Activated naive CD4-positive, alpha-beta T cell treated with anti-CD3 and anti-CD28 coated beads for 36 hours (primary cell): ENCODE measurements around the gene CSF3R. TPM values are rescaled to one million over a fixed set of nuclear protein-coding genes. Genes with fewer than 3 reads are reported as not detected.

ENCODE experiments used
- CTCF ChIA-PET: fragments of 350-600 bp; sonication (Branson Sonifier 250); formaldehyde crosslinking; loops from one replicate; lab custom pipeline; 2021; ENCODE audit warnings: antibody characterized with exemption; lab: Charles Lee
- DNase-seq: peaks from one replicate; pipeline ENCODE4 v3.0.0-alpha.2; 2020
- H3K27ac Mint-ChIP-seq: one replicate; pipeline ENCODE4 v1.8.0; 2021; ENCODE audit warnings: mild to moderate bottlenecking, mixed read lengths
- H3K27me3 Mint-ChIP-seq: one replicate; pipeline ENCODE4 v1.8.0; 2021; ENCODE audit warnings: low read depth, mixed read lengths
- H3K36me3 Mint-ChIP-seq: one replicate; pipeline ENCODE4 v1.8.0; 2021; ENCODE audit warnings: low read depth, mixed read lengths
- H3K4me1 Mint-ChIP-seq: one replicate; pipeline ENCODE4 v1.8.0; 2021; ENCODE audit warnings: low read depth, mixed read lengths
- H3K4me3 Mint-ChIP-seq: one replicate; pipeline ENCODE4 v1.8.0; 2021; ENCODE audit warnings: mild to moderate bottlenecking, moderate library complexity, mixed read lengths
- H3K9me3 Mint-ChIP-seq: one replicate; pipeline ENCODE4 v1.8.0; 2021; ENCODE audit warnings: mixed read lengths
- intact Hi-C: fragments of 100-400 bp; cut with micrococcal nuclease; formaldehyde crosslinking; loops from one replicate; pipeline ENCODE4 v1.15.1; 2023
- total RNA-seq, 2 experiments: library from RNA; stranded (reverse); gene quantifications; one replicate each; pipeline ENCODE4 v1.2.3, GENCODE V29; 2021

The CSF3R gene
- total RNA-seq, 2 experiments from 2014 or later = 0.19 to 0.25 TPM

DNA sequence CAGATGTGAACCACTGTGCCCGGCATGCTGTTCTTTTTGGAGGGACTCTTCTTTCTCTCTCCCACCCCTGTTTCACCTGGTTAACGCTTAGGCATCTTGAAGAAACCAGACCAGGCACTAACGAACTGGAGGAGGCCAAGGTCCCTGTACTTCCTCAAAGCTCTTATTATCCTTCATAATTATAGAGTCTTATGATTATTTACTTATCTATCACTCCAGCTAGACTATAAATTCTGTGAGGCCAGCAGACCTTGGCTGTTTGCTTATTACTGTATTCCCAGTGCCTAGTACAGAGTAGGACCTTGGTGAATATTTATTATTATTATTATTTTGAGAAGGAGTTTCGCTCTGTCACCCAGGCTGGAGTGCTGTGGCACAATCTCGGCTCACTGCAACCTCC, 5.8 kb downstream of the CSF3R start:
- peaks cover 8% of the 10 kb centered on the region for H3K4me1 Mint-ChIP-seq
- CTCF ChIA-PET = interaction anchor here (0.6 to 1.1 kb wide), 2 partner anchors 40 to 544 kb away, joined by 3 to 4 read pairs; no protein-coding TSS in a partner anchor
- DNase-seq = no peak
- no peaks in the 10 kb centered on the region for H3K36me3 Mint-ChIP-seq
- H3K27ac Mint-ChIP-seq = no peak overlapping the region
- intact Hi-C loops = no loop called here
- H3K9me3 Mint-ChIP-seq = no peaks in the 10 kb centered on the region
- no peaks in the 10 kb centered on the region for H3K27me3 Mint-ChIP-seq
- no peak overlapping the region for H3K4me3 Mint-ChIP-seq

DNA sequence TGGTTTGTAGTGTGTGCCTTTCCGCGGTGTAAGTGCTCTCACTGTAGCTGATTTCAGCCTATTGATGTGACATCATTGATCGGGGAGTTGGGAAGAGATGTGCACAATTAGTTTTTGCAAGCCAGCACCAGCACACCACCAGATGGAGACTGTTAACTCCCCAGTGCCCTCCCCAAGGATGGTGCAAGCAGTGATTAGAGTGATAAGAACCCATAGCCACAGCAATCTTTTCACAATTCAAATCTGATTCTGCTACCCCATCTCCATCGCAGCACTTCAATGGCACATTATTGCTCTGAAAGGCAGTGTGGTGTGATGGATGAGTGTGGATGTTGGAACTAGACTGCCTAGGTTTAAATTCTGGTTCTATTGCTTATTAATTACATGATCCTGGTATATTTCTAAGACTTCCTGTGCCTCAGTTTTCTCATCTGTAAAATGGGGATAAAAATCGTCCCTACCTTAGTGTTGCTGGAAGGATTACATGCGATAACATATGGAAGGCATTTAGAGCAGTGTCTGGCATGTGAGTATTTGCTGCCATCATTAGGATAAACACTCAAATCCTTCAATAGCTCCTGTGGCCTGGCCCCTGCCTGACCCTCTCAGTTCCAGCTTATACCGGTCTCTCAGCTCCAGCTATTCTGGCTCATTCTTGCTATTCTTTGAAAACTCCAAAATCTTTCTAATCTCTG, 6.7 kb downstream of the CSF3R start:
- peaks cover 4% of the 10 kb centered on the region for H3K4me1 Mint-ChIP-seq
- H3K9me3 Mint-ChIP-seq = no peaks in the 10 kb centered on the region
- H3K27me3 Mint-ChIP-seq = no peaks in the 10 kb centered on the region
- CTCF ChIA-PET = interaction anchor here (0.6 kb wide), 1 partner anchor 76 kb away, joined by 3 read pairs; no protein-coding TSS in a partner anchor
- H3K36me3 Mint-ChIP-seq = no peaks in the 10 kb centered on the region
- no peak for DNase-seq
- no peak overlapping the region for H3K27ac Mint-ChIP-seq
- intact Hi-C loops = no loop called here
- no peak overlapping the region for H3K4me3 Mint-ChIP-seq

DNA sequence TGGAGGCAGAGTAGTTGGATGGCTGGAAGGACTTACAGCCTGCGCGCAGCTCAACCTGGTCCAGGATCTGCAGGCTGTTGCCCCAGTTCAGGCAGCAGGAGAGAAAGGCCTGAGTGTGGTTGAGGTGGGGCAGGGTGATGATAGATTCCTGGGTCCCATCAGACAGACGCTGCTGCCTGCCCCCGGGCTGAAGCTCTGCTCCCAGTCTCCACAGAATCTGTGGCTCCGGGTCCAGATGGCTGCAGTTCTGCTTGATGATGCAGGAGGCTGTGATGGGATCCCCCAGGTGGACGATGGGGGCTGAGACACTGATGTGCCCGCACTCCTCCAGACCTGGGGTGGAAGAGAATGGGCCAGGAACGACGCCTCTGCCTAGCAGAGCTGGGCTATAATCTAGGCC, 7.4 kb downstream of the CSF3R start:
- Mint-ChIP-seq H3K9me3 (no peaks in the 10 kb centered on the region), H3K4me3 (no peak overlapping the region), H3K27me3 (no peaks in the 10 kb centered on the region), H3K36me3 (no peaks in the 10 kb centered on the region), H3K4me1 (peaks cover 4% of the 10 kb centered on the region), H3K27ac (no peak overlapping the region)
- intact Hi-C loops = no loop called here
- CTCF ChIA-PET = no interaction called here
- DNase-seq = no peak

DNA sequence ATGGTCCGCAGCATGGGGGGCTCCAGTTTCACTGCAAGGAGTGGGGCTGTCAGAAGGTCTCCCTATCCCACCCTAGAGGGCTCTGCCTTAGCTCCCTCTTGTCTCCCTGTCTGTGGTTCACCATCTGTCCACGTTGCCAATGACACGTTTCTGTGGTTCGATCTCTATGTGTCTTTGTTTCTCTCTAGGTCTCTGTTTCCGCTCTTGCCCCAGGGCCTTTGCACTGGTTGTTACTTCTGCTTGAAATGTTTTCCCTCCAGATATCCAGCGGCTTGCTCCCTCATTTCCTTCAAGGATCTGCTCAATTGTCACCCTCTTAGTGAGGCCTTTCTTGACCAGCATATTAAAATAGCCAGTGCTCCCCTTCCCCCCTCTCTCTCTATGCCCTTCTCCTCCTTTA, 10.1 kb downstream of the CSF3R start:
- H3K36me3 Mint-ChIP-seq = no peaks in the 10 kb centered on the region
- CTCF ChIA-PET = no interaction called here
- H3K4me1 Mint-ChIP-seq = peaks cover 4% of the 10 kb centered on the region

DNA sequence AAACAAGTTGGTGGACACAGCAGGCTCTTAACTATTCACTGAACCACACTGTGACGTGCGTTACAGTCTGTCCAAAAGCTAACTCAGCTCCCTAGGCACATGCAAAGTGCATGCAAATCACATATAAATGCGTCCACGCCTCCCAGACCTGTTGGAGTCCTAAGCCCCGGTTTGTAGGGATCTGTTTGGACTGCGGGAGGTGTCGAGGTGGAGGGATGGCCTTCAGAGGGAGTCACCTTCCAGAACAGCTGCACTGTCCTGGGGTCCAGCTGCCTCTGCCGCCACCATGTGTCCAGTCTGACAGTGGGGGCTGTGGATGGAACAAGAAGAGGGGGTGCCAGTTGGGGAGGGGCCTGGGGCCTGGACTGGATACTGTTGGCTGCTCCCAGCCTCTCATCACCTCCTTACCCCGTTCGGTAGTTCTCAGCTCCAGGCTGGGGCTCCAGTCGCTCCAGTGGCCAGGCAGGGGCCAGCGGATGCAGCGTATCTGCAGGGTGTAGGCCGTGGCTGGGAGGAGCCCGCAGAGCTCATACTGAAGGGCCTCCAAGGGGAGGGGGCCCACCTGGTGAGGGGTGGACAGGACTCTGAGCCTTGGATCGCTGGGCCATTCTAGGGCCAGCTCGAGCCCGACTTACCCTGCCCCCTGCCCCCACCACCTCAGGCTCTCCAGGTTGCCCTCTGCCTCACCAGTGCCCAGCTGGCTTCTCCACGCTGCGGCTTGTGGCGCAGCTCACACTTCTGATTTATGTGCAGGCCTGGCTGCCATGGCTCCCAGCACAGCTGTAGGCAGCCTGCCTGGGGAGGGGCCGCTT, 10.7 kb downstream of the CSF3R start:
- H3K27me3 Mint-ChIP-seq = no peaks in the 10 kb centered on the region
- CTCF ChIA-PET = no interaction called here
- H3K36me3 Mint-ChIP-seq = no peaks in the 10 kb centered on the region

More for the DNA sequence above, 10.1 kb downstream of the CSF3R start:
- no peaks in the 10 kb centered on the region for H3K27me3 Mint-ChIP-seq
- H3K4me3 Mint-ChIP-seq = no peak overlapping the region
- no peak for DNase-seq
- H3K9me3 Mint-ChIP-seq = no peaks in the 10 kb centered on the region
- intact Hi-C loops = no loop called here
- no peak overlapping the region for H3K27ac Mint-ChIP-seq

DNA sequence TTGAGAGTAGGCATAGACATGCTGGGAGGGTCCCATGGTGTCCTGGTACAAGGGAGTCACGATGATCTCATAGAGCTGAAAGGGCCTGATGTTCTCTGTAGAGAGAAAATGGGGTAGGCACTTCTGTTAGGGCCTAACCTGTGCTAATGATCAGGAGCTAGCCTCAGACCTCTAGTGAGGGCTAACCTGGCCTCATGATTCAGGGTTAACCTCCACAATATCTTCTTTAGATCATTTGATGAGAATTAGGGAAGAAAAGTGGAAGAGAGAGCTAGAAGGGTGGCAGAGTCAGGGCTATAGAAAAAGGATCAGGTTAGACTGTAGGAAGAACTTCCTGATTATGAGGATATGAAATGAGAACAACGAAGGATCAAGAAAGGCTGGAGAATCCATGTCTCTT, 13.6 kb downstream of the CSF3R start:
- Mint-ChIP-seq H3K36me3 (peaks cover under 1% of the 10 kb centered on the region), H3K4me1 (peaks cover 6% of the 10 kb centered on the region), H3K27me3 (no peaks in the 10 kb centered on the region), H3K27ac (no peak overlapping the region), H3K9me3 (no peaks in the 10 kb centered on the region), H3K4me3 (no peak overlapping the region)
- DNase-seq = no peak
- CTCF ChIA-PET = no interaction called here
- intact Hi-C loops = no loop called here

More for the DNA sequence above, 10.7 kb downstream of the CSF3R start:
- H3K27ac Mint-ChIP-seq = no peak overlapping the region
- no peak for DNase-seq
- no peak overlapping the region for H3K4me3 Mint-ChIP-seq
- peaks cover 4% of the 10 kb centered on the region for H3K4me1 Mint-ChIP-seq
- intact Hi-C loops = no loop called here
- H3K9me3 Mint-ChIP-seq = no peaks in the 10 kb centered on the region

DNA sequence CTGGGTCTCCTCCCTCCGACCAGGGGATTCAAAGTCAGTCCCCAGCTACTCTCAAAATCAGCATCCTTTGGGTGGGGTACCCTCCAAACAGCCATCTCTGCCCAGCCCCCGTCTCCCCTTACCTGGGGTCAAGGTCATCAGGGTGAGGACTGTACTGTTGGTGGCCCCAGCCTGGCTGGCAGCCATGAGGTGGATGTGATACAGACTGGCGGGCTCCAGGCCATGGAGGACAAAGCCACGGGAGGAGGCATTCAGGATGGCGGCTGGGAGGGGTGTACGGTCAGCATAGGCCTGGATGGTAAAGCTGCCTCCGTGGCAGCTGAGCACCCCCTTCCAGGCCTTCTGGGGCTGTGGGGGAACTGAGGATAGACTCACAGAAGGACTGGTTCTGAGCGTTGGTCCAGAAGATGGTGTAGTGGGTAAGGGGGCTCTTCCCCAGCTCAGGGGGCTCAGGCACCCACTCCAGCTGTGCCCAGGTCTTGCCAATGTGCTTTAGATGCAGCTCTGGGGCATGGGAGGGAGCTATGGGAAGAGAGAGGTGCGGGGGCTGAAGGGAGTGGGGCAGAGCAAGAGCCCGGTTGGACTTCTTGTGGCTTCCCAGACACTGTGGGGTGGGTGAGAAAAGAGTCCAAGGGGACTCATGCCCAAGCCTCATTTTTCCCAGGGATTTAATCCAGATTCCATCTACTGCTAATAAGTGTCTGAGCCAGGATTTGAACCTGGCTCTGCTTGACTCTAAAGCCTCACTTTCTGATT, 14.8 kb downstream of the CSF3R start:
- CTCF ChIA-PET = no interaction called here

DNA sequence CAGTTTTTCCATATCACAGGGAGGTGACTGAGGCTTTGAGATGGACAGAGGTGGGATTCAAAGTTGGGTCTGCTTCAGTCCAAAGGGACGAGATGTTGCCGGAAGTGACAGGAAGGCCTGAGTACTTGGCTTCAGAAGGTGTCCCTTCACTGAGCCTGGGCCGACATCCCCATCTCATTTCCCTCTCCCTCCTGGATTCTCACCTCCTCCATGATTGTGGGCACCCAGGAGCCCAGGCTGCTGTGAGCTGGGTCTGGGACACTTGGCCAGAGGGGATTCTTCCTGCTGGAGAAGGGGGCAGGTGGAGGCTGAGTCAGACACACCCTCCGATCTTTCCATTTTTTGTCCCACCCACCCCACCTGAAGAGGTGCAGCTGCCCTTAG, 15.7 kb downstream of the CSF3R start:
- intact Hi-C loops = no loop called here
- Mint-ChIP-seq H3K27me3 (no peaks in the 10 kb centered on the region), H3K4me3 (no peak overlapping the region), H3K27ac (no peak overlapping the region), H3K9me3 (no peaks in the 10 kb centered on the region), H3K36me3 (peaks cover 7% of the 10 kb centered on the region), H3K4me1 (peaks cover 15% of the 10 kb centered on the region)
- CTCF ChIA-PET = interaction anchor here (0.5 kb wide), 1 partner anchor 1027 kb away, joined by 3 read pairs; no protein-coding TSS in a partner anchor
- no peak for DNase-seq

More for the DNA sequence above, 14.8 kb downstream of the CSF3R start:
- peaks cover 11% of the 10 kb centered on the region for H3K4me1 Mint-ChIP-seq
- H3K27me3 Mint-ChIP-seq = no peaks in the 10 kb centered on the region
- H3K27ac Mint-ChIP-seq = no peak overlapping the region
- DNase-seq = no peak
- no peaks in the 10 kb centered on the region for H3K9me3 Mint-ChIP-seq
- no peak overlapping the region for H3K4me3 Mint-ChIP-seq
- peaks cover 7% of the 10 kb centered on the region for H3K36me3 Mint-ChIP-seq
- intact Hi-C loops = no loop called here

DNA sequence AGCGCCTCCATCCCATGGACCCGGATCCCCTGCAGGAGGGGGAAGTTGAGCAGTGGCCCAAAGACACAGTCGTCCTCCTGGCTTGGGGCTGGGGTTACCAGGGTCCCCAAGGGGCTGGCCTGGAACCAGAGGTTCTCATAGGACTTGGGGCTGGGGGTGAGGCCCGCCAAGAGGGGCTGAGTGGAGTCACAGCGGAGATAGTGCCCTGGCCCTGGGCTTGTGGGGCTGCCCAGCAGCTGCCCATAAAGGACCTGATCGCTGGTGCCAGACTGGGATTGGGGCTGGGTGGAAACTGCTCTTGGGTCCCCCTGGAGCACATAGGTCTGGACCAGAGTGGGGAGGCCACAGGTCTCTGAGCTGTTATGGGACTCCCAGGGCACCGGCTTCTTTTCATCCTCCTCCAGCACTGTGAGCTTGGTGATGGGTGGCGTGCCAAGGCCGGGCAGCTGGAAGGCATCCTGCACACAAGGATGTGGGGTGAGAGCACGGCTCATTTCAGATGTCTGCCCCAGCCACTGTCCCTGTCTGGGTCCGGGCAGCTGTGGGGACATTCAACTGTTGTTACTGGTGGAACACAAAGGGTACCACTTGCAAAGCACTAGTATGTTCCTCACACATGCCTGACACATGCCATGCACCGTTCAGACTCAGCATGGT, 16.2 kb downstream of the CSF3R start:
- intact Hi-C loops = no loop called here
- Mint-ChIP-seq H3K27ac (no peak overlapping the region), H3K4me3 (no peak overlapping the region), H3K36me3 (peaks cover 8% of the 10 kb centered on the region), H3K27me3 (no peaks in the 10 kb centered on the region), H3K9me3 (no peaks in the 10 kb centered on the region), H3K4me1 (peaks cover 15% of the 10 kb centered on the region)
- CTCF ChIA-PET = interaction anchor here (0.5 to 0.6 kb wide), 2 partner anchors 654 to 1028 kb away, joined by 3 read pairs; no protein-coding TSS in a partner anchor
- no peak for DNase-seq

DNA sequence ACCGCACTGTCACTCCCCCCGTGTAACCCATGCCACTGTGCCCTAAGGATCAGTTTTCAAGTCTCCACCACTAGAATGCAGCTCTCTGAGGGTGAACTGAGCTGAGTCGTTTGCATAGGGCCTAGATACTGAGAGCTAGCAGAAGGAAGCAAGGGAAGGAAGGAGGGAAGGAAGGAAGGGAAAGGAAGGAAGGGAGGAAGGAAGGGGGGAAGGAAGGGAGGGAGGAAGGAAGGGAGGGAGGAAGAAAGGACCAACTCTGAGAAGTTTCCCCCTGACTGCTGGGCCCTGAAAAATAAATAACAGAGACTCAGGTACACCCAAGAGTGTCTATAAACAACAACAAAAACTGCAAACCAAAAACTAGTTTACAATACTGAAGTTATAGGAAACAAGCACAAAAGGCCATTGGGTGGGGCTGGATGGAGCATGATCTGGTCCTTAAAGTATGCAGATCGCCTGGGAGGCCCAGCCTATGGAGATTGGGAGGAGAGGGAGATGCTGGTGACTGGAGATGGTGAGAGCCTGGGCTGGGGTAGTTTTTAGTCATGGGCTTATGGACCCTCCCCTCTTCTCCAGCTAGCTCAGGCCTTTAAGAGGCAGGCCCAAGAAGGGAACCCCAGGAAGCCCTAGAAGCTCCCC, 16.9 kb downstream of the CSF3R start:
- no peak for DNase-seq
- H3K4me1 Mint-ChIP-seq = peaks cover 18% of the 10 kb centered on the region
- no peaks in the 10 kb centered on the region for H3K9me3 Mint-ChIP-seq
- H3K27ac Mint-ChIP-seq = no peak overlapping the region
- no peaks in the 10 kb centered on the region for H3K27me3 Mint-ChIP-seq
- CTCF ChIA-PET = interaction anchor here (0.6 kb wide), 1 partner anchor 653 kb away, joined by 3 read pairs; no protein-coding TSS in a partner anchor
- H3K36me3 Mint-ChIP-seq = peaks cover 14% of the 10 kb centered on the region
- H3K4me3 Mint-ChIP-seq = no peak overlapping the region
- intact Hi-C loops = no loop called here

DNA sequence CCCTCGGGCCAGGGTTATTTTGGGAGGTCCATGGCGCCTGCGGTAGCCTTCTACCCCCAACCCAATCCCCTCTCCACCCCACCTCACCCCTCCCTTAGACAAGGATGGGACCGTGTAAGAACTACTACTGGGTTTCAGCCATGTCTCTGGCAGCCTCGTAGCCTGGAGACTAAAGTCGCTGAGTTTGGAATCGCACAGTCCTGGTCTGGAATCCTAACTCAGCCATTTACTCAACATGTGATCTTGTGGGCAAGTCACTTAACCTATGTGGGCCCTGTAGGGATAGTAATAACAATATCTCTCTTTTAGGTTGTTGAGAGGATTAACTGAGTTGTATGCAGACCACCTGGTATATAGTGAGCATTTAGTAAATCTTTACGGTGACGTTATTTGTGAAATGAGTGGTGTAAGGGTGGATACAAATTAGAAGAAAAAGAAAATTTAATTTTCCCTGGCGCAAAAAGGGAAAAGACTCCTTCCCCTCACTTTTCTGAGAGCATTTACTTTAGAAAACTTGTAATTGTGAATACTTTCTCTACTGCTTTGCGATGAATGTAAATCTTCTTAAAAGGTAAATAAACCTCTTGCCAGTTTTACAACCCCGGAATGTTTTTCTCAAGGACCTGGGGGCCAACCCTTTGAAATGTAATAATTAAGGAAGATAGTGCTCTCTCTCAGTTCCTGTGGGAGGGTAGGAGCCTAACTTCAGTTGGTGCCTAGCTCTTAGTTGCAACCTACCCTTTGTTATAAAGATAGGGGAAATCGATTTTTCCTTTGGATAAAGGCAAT, 17.9 kb downstream of the CSF3R start:
- intact Hi-C loops = loop anchor here (1.0 to 5.0 kb wide), 4 partner anchors 14 to 1228 kb away; partner anchors contain the start of genes CDCA8, OSCP1, THRAP3 and TRAPPC3
- Mint-ChIP-seq H3K4me3 (peak overlapping the region; percentile 99), H3K4me1 (peaks cover 21% of the 10 kb centered on the region), H3K9me3 (no peaks in the 10 kb centered on the region), H3K27ac (peak overlapping the region; percentile 97), H3K27me3 (no peaks in the 10 kb centered on the region), H3K36me3 (peaks cover 21% of the 10 kb centered on the region)
- peak; percentile 42 for DNase-seq
- CTCF ChIA-PET = interaction anchor here (1.3 kb wide), 1 partner anchor 18 kb away, joined by 3 read pairs; no protein-coding TSS in a partner anchor
